ENCODE measurements around the gene LRRFIP1. TPM values are rescaled to one million over a fixed set of nuclear protein-coding genes. Genes with fewer than 3 reads are reported as not detected.

Gene LRRFIP1
- polyA plus RNA-seq, 1 of the 3 experiments (the other 2 are of a cell fraction): 47.3 TPM

DNA sequence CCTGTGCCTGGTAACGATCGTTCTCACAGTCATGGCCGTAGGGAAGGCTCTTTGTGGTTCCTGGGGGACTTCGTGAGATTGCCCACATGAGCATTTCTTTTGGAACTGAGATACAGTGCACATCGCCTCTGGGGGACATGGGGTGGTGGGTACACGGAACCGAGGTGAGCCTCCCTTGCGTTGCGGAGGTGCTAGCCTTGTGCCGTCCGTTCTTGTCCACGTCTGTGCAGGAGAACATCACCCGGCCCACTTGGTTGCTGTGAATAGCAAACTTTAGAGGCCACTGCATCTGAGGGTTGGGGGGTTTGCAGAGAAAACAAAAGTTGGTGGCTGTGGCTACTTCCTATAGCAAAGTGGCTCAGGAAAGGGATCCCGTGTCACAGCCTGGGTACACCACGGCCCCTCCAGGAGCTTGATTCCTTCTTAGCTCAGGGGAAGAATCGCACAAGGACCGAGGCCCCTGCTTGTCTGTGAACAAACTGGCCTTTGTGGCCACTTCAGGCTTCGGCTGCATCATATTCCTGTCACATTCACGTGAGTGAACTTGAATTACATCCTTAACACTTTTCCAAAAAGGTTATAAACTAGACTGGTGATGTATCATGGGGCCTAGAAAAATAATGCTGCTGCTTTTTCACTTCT, 72.6 kb downstream of the LRRFIP1 start (continued):
- TF ChIP-seq, protein P1, sequence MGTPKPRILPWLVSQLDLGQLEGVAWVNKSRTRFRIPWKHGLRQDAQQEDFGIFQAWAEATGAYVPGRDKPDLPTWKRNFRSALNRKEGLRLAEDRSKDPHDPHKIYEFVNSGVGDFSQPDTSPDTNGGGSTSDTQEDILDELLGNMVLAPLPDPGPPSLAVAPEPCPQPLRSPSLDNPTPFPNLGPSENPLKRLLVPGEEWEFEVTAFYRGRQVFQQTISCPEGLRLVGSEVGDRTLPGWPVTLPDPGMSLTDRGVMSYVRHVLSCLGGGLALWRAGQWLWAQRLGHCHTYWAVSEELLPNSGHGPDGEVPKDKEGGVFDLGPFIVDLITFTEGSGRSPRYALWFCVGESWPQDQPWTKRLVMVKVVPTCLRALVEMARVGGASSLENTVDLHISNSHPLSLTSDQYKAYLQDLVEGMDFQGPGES (IDR thresholded peaks at IDR 0.05; ENCODE audit: low read depth, low read length): no peak
- no peak for TF ChIP-seq JUND (IDR thresholded peaks at IDR 0.05)

DNA sequence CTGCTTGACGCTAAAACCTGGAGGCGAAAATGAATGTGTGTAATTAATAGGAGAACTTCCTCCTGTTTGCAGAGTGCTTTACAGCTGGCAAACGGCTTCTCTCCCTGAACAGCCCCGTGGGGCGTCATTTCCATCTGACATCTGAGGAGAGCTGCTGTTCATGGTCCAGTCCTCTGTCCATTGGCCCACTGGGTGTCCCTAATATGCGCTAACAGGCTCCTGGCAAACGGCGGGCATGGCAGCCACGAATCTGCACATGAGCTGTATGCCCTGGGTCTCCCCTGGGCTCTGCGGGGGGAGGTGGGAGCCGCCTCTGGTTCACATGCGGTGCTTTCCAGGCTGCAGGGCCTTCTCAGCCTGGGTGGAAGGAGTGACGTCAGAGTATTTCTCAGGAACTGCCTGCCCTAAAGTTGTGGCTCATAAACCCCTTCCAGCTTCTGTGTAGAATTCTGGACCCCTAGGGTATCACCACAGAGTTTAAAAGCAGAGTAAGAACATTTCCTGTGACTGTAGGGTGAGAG, 73.2 kb downstream of the LRRFIP1 start:
- H4K20me1 ChIP-seq (ENCODE audit: insufficient read depth): peaks cover 78% of the 10 kb centered on the region
- H3K27ac ChIP-seq (ENCODE audit: low read depth in 2 of 2, low read length in 1 of 2): peak overlapping the region; percentile 92 to 95
- peak overlapping the region; percentile 80 for H3K4me2 ChIP-seq
- no peaks in the 10 kb centered on the region for H3K27me3 ChIP-seq (ENCODE audit: insufficient read depth)
- POLR2A ChIA-PET: no interaction called here
- H3K9me3 ChIP-seq: no peaks in the 10 kb centered on the region
- H2AFZ ChIP-seq (ENCODE audit: low read depth): no peak overlapping the region
- peak; percentile 30; the same call in 1 of the 2 replicates for TF ChIP-seq TCF12 (IDR thresholded peaks at IDR 0.05)
- TF ChIP-seq, protein P2, sequence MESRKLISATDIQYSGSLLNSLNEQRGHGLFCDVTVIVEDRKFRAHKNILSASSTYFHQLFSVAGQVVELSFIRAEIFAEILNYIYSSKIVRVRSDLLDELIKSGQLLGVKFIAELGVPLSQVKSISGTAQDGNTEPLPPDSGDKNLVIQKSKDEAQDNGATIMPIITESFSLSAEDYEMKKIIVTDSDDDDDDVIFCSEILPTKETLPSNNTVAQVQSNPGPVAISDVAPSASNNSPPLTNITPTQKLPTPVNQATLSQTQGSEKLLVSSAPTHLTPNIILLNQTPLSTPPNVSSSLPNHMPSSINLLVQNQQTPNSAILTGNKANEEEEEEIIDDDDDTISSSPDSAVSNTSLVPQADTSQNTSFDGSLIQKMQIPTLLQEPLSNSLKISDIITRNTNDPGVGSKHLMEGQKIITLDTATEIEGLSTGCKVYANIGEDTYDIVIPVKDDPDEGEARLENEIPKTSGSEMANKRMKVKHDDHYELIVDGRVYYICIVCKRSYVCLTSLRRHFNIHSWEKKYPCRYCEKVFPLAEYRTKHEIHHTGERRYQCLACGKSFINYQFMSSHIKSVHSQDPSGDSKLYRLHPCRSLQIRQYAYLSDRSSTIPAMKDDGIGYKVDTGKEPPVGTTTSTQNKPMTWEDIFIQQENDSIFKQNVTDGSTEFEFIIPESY (IDR thresholded peaks at IDR 0.05; ENCODE audit: borderline replicate concordance, low read depth): no peak
- no peak overlapping the region for H3K4me3 ChIP-seq (ENCODE audit: low read depth in 2 of 2, low read length in 1 of 2)
- H3K79me2 ChIP-seq (ENCODE audit: insufficient read depth): peaks cover 100% of the 10 kb centered on the region
- peaks cover 0 to under 1% of the 10 kb centered on the region in 2 experiments for H3K36me3 ChIP-seq (replicated peaks in 1 of 2; ENCODE audit: control insufficient read depth in 1 of 2, insufficient read depth in 2 of 2, low read length in 1 of 2)
- peak overlapping the region; percentile 24; the same call in 1 of the 2 replicates for H3K9ac ChIP-seq
- CTCF ChIA-PET: interaction anchor here (1.0 to 4.6 kb wide), 4 partner anchors 8 to 44 kb away, joined by 3 to 22 read pairs (median 7); no protein-coding TSS in a partner anchor
- 74% methylated on average over 11 of the region's 13 CpGs for WGBS (ENCODE audit: low lambda C conversion rate)
- peak; percentile 44 for DNase-seq
- peaks cover 31% of the 10 kb centered on the region for H3F3A ChIP-seq (replicated peaks; ENCODE audit: insufficient read depth)
- no peaks in the 10 kb centered on the region for H3K9me2 ChIP-seq
- peaks cover 61 to 92% of the 10 kb centered on the region in 2 experiments for H3K4me1 ChIP-seq (ENCODE audit: control insufficient read depth in 1 of 2, insufficient read depth in 2 of 2, low read depth in 1 of 2, low read length in 1 of 2)

DNA sequence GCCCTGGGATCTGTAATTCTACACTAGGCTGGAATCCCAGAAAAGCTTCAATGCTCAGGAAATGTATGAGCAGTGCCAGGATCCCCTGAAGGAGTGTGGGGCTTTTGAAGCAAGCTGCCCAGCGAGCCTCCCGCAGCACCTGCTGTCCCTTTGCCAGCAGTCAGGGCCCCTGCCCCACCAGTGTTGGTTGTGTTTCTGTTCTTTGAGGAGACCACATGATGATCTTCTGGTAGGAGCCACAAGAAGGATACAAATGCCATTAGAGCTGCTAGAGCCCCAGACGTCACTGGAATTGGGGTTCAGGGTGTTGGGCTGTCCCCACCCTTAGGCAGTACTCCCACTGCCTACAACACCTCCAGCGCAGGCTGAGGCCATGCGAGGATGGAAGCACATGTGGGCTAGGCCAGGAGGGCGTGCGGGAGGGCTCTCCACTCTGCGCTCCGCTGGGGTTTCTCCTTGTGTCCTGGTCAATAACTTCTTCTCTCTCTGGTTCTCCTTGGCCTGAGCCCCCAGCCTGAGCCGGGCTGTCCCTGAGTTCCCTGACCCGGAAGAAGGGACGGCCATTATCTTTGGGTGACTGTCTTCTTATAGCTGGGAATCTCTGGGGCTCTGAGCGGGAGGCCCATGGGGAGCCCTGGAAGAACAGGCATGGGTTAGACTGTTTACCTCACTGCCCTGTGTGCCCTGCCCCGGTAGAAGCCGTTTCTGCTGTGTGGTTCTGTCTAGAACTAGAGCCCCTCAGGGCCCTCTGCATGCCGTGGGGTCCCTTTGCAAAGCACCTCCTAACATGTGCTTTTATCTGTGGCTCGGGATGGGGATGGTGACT, 73.9 kb downstream of the LRRFIP1 start:
- Histone ChIP-seq H3K9me3 (no peaks in the 10 kb centered on the region), H3F3A (replicated peaks; ENCODE audit: insufficient read depth) (peaks cover 27% of the 10 kb centered on the region), H3K4me1 (ENCODE audit: control insufficient read depth in 1 of 2, insufficient read depth in 2 of 2, low read depth in 1 of 2, low read length in 1 of 2) (peaks cover 59 to 86% of the 10 kb centered on the region in 2 experiments), H3K36me3 (replicated peaks in 1 of 2; ENCODE audit: control insufficient read depth in 1 of 2, insufficient read depth in 2 of 2, low read length in 1 of 2) (peaks cover 0 to 3% of the 10 kb centered on the region in 2 experiments), H4K20me1 (ENCODE audit: insufficient read depth) (peaks cover 78% of the 10 kb centered on the region), H3K4me2 (peak overlapping the region; percentile 80), H3K27me3 (ENCODE audit: insufficient read depth) (no peaks in the 10 kb centered on the region), H3K4me3 (ENCODE audit: low read depth in 2 of 2, low read length in 1 of 2) (no peak overlapping the region), H3K9me2 (no peaks in the 10 kb centered on the region), H3K27ac (ENCODE audit: low read depth in 2 of 2, low read length in 1 of 2) (peak overlapping the region; percentile 92 to 95), H3K79me2 (ENCODE audit: insufficient read depth) (peaks cover 100% of the 10 kb centered on the region), H2AFZ (ENCODE audit: low read depth) (no peak overlapping the region), H3K9ac (peak overlapping the region; percentile 70; the same call in 1 of the 2 replicates)
- ChIA-PET POLR2A (no interaction called here), CTCF (interaction anchor here (1.0 to 4.6 kb wide), 4 partner anchors 9 to 43 kb away, joined by 3 to 22 read pairs (median 7); no protein-coding TSS in a partner anchor)
- WGBS (ENCODE audit: low lambda C conversion rate): 88% methylated on average over 11 of the region's 17 CpGs
- no peak for DNase-seq
- TF ChIP-seq, protein P3, sequence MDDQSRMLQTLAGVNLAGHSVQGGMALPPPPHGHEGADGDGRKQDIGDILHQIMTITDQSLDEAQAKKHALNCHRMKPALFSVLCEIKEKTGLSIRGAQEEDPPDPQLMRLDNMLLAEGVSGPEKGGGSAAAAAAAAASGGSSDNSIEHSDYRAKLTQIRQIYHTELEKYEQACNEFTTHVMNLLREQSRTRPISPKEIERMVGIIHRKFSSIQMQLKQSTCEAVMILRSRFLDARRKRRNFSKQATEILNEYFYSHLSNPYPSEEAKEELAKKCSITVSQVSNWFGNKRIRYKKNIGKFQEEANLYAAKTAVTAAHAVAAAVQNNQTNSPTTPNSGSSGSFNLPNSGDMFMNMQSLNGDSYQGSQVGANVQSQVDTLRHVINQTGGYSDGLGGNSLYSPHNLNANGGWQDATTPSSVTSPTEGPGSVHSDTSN (IDR thresholded peaks at IDR 0.05): no peak
- no peak for TF ChIP-seq CHD2 (IDR thresholded peaks at IDR 0.05; ENCODE audit: low read length, partially characterized antibody)
- no peak for TF ChIP-seq NRF1 (IDR thresholded peaks at IDR 0.05; ENCODE audit: low read depth, low read length)

Measured in SK-N-SH (cell line).